Smooth muscle cell (in vitro differentiated cells): ENCODE data around the gene GPHN. TPM values are rescaled to one million over a fixed set of nuclear protein-coding genes. Genes with fewer than 3 reads are reported as not detected.

Source experiments
- DNase-seq: peaks from one replicate; lab custom pipeline; 2025; ENCODE audit not compliant: unreplicated experiment; lab: John Stamatoyannopoulos, UW
- H2AFZ ChIP-seq: fragments of 200-600 bp; sonication (generic); 2 replicates; pipeline ENCODE4 v1.6.0; 2016; ENCODE audit warnings: antibody characterized with exemption, low read depth, mild to moderate bottlenecking
- H3F3A ChIP-seq: fragments of 200-600 bp; sonication (generic); 2 replicates; pipeline ENCODE4 v1.6.0; 2017; ENCODE audit warnings: antibody characterized with exemption, low read depth
- H3K27ac ChIP-seq: fragments of 200-600 bp; sonication (generic); 2 replicates; pipeline ENCODE4 v1.5.1; 2016; ENCODE audit warnings: low read depth, mild to moderate bottlenecking
- H3K27me3 ChIP-seq: fragments of 200-600 bp; sonication (generic); 2 replicates; pipeline ENCODE4 v1.6.1; 2016; ENCODE audit warnings: low read depth, mild to moderate bottlenecking
- H3K36me3 ChIP-seq: fragments of 200-600 bp; sonication (generic); 2 replicates; pipeline ENCODE4 v1.5.1; 2016; ENCODE audit warnings: low read depth
- H3K4me1 ChIP-seq: fragments of 200-600 bp; sonication (generic); 2 replicates; pipeline ENCODE4 v1.5.1; 2016; ENCODE audit warnings: low read depth
- H3K4me2 ChIP-seq: fragments of 200-600 bp; sonication (generic); 2 replicates; pipeline ENCODE4 v1.6.0; 2016; ENCODE audit warnings: mild to moderate bottlenecking
- H3K4me3 ChIP-seq: fragments of 200-600 bp; sonication (generic); 2 replicates; pipeline ENCODE4 v1.5.1; 2016; ENCODE audit warnings: mild to moderate bottlenecking
- H3K79me2 ChIP-seq: fragments of 200-600 bp; sonication (generic); 2 replicates; pipeline ENCODE4 v1.6.0; 2016; ENCODE audit warnings: low read depth, mild to moderate bottlenecking
- H3K9ac ChIP-seq: fragments of 200-600 bp; sonication (generic); 2 replicates; pipeline ENCODE4 v1.6.0; 2016; ENCODE audit warnings: low read depth
- H3K9me3 ChIP-seq: fragments of 200-600 bp; sonication (generic); replicated peaks from 2 replicates; pipeline ENCODE4 v1.5.1; 2016; ENCODE audit warnings: low read depth
- H4K20me1 ChIP-seq: fragments of 200-600 bp; sonication (generic); 2 replicates; pipeline ENCODE4 v1.6.0; 2016; ENCODE audit warnings: low read depth
- WGBS: methylation state at CpG from one replicate; pipeline ENCODE4 v1.1.7; 2016; ENCODE audit warnings: low lambda C conversion rate; 5-methylcytosine and 5-hydroxymethylcytosine counted together
- polyA plus RNA-seq: library from polyadenylated mRNA; unstranded; fragments of >200 nt; fragmentation: Nextera tagmentation; extraction: Ambion mirVana; gene quantifications from 2 replicates; pipeline ENCODE4 v1.2.1, GENCODE V29; 2016
- total RNA-seq: library from RNA; depleted of rRNA; stranded (reverse); fragments of >200 nt; gene quantifications from 2 replicates; pipeline ENCODE4 v1.2.3, GENCODE V29; 2014
- TF ChIP-seq, protein P1 (sequence below): fragments of 200-600 bp; sonication (generic); IDR thresholded peaks from 2 replicates; pipeline ENCODE4 v1.5.1; 2017; ENCODE audit warnings: borderline replicate concordance, mild to moderate bottlenecking, antibody characterized with exemption; ENCODE audit not compliant: insufficient read depth, poor library complexity, severe bottlenecking

GPHN gene
- total and polyA plus RNA-seq, 2 experiments from 2014 or later: 8.6 to 18.9 TPM

DNA sequence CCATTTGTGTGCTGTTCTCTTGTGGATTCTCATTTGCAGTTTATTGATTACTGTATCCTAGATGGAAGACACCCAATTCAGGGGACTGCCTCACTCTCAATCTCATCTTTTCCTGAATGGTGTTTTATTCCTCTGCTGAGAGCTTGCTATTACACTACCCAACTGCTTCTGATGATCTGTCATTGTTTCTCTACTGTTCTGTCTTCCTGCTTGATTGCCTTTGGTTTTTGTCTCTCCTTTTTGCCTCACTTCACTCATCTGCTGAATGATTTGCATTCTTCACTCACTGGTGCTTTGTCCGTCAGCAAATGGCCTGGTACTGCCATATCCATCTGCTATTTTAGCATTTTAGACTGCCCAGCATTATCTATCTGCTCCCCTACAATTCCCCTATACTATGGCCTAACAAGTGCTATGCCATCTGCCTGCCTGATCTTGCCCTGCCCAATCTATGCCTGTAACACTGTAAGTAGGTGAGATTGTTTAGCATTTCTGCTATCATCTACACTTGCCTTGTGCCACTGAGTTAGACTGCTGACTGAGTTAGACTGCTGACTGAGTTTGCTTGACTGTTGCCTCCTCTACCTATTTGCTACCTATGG, 335.1 kb downstream of the GPHN start:
- no peaks in the 10 kb centered on the region for H3K36me3 ChIP-seq
- H3K27me3 ChIP-seq: no peaks in the 10 kb centered on the region
- 88% methylated on average over 1 of the region's 1 CpG for WGBS
- H3F3A ChIP-seq: no peaks in the 10 kb centered on the region
- H3K4me3 ChIP-seq: no peak overlapping the region
- H3K27ac ChIP-seq: no peak overlapping the region
- no peaks in the 10 kb centered on the region for H3K4me1 ChIP-seq
- TF ChIP-seq, protein P1, sequence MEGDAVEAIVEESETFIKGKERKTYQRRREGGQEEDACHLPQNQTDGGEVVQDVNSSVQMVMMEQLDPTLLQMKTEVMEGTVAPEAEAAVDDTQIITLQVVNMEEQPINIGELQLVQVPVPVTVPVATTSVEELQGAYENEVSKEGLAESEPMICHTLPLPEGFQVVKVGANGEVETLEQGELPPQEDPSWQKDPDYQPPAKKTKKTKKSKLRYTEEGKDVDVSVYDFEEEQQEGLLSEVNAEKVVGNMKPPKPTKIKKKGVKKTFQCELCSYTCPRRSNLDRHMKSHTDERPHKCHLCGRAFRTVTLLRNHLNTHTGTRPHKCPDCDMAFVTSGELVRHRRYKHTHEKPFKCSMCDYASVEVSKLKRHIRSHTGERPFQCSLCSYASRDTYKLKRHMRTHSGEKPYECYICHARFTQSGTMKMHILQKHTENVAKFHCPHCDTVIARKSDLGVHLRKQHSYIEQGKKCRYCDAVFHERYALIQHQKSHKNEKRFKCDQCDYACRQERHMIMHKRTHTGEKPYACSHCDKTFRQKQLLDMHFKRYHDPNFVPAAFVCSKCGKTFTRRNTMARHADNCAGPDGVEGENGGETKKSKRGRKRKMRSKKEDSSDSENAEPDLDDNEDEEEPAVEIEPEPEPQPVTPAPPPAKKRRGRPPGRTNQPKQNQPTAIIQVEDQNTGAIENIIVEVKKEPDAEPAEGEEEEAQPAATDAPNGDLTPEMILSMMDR: no peak
- no peaks in the 10 kb centered on the region for H3K79me2 ChIP-seq
- H3K9me3 ChIP-seq: no peaks in the 10 kb centered on the region
- no peak overlapping the region for H2AFZ ChIP-seq
- DNase-seq: no peak
- no peak overlapping the region for H3K4me2 ChIP-seq
- H3K9ac ChIP-seq: no peak overlapping the region
- no peaks in the 10 kb centered on the region for H4K20me1 ChIP-seq

DNA sequence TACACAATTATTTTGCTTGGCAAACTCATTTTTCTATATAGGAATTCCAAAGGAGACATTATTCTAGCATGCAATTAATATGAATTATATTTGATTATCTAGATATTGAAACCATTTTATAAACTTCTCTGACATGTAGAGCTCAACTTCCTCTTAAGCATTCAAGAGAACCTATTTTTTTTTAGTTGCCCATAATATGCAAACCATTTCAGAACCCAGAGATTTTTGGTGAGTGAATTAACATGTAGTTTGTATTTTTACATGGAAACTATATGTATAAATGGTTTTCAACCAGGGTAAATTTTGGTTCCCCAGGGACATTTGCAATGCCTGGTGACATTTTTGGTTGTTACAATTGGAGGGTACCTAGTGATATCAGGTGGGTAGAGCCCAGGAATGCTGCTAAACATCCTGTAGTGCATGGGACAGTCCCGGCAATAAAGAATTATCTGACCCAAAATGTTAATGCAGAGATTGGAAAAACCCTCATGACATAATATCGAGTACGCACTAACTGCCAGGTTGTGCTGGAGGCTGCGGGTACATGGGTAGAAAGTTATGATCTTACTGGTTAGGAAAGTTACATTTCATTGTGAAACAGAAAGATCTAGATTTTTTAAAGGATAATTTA, 342.4 kb downstream of the GPHN start:
- TF ChIP-seq, protein P1: no peak

GRCh38 chr14:66853311-66853710, 345.4 kb downstream of the GPHN start:
- 99% methylated on average over 3 of the region's 3 CpGs for WGBS
- Histone ChIP-seq H3F3A (no peaks in the 10 kb centered on the region), H3K4me3 (no peak overlapping the region), H3K4me2 (no peak overlapping the region), H2AFZ (no peak overlapping the region), H3K79me2 (no peaks in the 10 kb centered on the region), H3K27me3 (no peaks in the 10 kb centered on the region), H4K20me1 (no peaks in the 10 kb centered on the region), H3K9ac (no peak overlapping the region), H3K4me1 (no peaks in the 10 kb centered on the region), H3K36me3 (no peaks in the 10 kb centered on the region), H3K9me3 (no peaks in the 10 kb centered on the region), H3K27ac (no peak overlapping the region)
- TF ChIP-seq, protein P1: no peak
- no peak for DNase-seq

More for the DNA sequence above, 342.4 kb downstream of the GPHN start:
- Histone ChIP-seq H2AFZ (no peak overlapping the region), H3K4me1 (no peaks in the 10 kb centered on the region), H3F3A (no peaks in the 10 kb centered on the region), H3K79me2 (no peaks in the 10 kb centered on the region), H3K27me3 (no peaks in the 10 kb centered on the region), H3K9ac (no peak overlapping the region), H3K27ac (no peak overlapping the region), H3K4me2 (no peak overlapping the region), H3K9me3 (no peaks in the 10 kb centered on the region), H4K20me1 (no peaks in the 10 kb centered on the region), H3K36me3 (no peaks in the 10 kb centered on the region), H3K4me3 (no peak overlapping the region)
- WGBS: 94% methylated on average over 4 of the region's 4 CpGs
- no peak for DNase-seq

DNA sequence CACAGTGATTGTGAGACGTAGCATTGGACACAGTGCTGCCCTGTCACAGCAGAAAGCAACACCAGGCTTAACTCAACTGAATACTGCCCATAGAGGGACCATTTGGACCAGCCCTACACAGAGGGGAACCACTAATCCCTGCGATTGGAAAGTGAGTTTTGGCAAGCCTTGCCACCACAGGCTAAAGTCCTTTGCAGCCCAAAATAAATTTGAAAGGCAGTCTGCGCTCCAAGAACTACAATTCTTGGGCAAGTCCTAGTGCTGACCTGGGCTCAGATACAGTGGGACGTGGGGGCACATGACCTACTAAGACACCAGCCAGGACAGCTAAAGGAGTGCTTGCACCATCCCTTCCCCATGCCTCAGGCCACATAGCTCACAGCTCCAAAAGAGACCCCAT, 349.9 kb downstream of the GPHN start:
- H3K4me3 ChIP-seq: no peak overlapping the region
- WGBS: 91% methylated on average over 4 of the region's 4 CpGs
- TF ChIP-seq, protein P1: no peak

More for the DNA sequence above, 349.9 kb downstream of the GPHN start:
- Histone ChIP-seq H4K20me1 (no peaks in the 10 kb centered on the region), H3K4me2 (no peak overlapping the region), H3K9me3 (no peaks in the 10 kb centered on the region), H3K27ac (no peak overlapping the region), H2AFZ (no peak overlapping the region), H3K79me2 (no peaks in the 10 kb centered on the region), H3K4me1 (no peaks in the 10 kb centered on the region), H3F3A (no peaks in the 10 kb centered on the region), H3K36me3 (no peaks in the 10 kb centered on the region), H3K9ac (no peak overlapping the region), H3K27me3 (no peaks in the 10 kb centered on the region)
- DNase-seq: no peak
